NCI-H1092 (cell line): Measurements from ENCODE around the gene EHD3.

Experiments
- DNase-seq: peaks from one replicate; lab custom pipeline; 2025; lab: John Stamatoyannopoulos, UW

The EHD3 gene

GRCh38 chr2:31284107-31284506, 50.2 kb downstream of the EHD3 start:
- no peak for DNase-seq

- no peak for DNase-seq
Measured at GRCh38 chr2:31286230-31286629, 52.3 kb downstream of the EHD3 start.

- no peak for DNase-seq
Measured at GRCh38 chr2:31286961-31287550, 53.1 kb downstream of the EHD3 start.

GRCh38 chr2:31287654-31288053, 53.7 kb downstream of the EHD3 start:
- no peak for DNase-seq

GRCh38 chr2:31294196-31294595, 60.2 kb downstream of the EHD3 start:
- no peak for DNase-seq

GRCh38 chr2:31296641-31297287, 62.8 kb downstream of the EHD3 start:
- no peak for DNase-seq

GRCh38 chr2:31297751-31298150, 63.8 kb downstream of the EHD3 start:
- DNase-seq = no peak

GRCh38 chr2:31299547-31299946, 65.6 kb downstream of the EHD3 start:
- no peak for DNase-seq

- no peak for DNase-seq
Measured at GRCh38 chr2:31300309-31300708, 66.4 kb downstream of the EHD3 start.

- DNase-seq = no peak
Measured at GRCh38 chr2:31302940-31303563, 69.1 kb downstream of the EHD3 start.

- DNase-seq = no peak
Measured at GRCh38 chr2:31304816-31305215, 70.9 kb downstream of the EHD3 start.

GRCh38 chr2:31312898-31313297, 78.9 kb downstream of the EHD3 start:
- no peak for DNase-seq

GRCh38 chr2:31314761-31315160, 80.8 kb downstream of the EHD3 start:
- no peak for DNase-seq

GRCh38 chr2:31317396-31317795, 83.4 kb downstream of the EHD3 start:
- no peak for DNase-seq

- DNase-seq = no peak
Measured at GRCh38 chr2:31318361-31319336, 84.7 kb downstream of the EHD3 start.
